LNCaP clone FGC (cell line): ENCODE results near the gene MARVELD2.
"Not testable (repeated sequence)": the region's sequence is repeated elsewhere in the genome, so short reads cannot be mapped to it uniquely, and the experiment has no call there.

ENCODE experiments used
- DNase-seq: peaks from one replicate; pipeline ENCODE4 v3.0.0-alpha.2; 2011; ENCODE audit warnings: low read depth
- H3K4me3 ChIP-seq: 2 replicates; pipeline ENCODE4 v1.5.1; 2011; ENCODE audit warnings: mild to moderate bottlenecking, low read depth, low read length, control low read depth
- TF ChIP-seq, protein P1 (sequence below): IDR thresholded peaks from 2 replicates; pipeline ENCODE4 v1.5.1; 2012; ENCODE audit warnings: mild to moderate bottlenecking; ENCODE audit not compliant: control insufficient read depth, insufficient read depth; ENCODE audit errors: extremely low read depth

The MARVELD2 gene

DNA sequence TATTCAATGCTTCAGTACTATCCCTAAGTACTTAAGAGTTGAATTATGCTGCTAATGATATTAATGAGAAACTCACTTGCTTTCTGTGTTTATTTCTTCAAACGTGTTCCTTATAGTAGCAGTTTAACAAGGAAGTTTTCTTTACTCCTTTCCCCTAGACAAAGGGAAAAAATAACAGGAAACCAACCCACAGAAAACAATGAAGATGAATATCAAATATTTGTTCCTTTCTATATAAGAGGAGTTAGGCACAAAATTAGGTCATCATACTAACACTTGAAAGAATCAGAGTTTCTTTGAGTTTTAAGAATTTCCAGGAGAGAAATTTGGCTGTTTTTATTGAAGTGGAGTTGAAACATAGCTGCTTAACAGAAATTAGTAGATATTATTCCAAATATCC lies 62.3 kb downstream of the MARVELD2 start:
- no peak overlapping the region for H3K4me3 ChIP-seq
- TF ChIP-seq, protein P1, sequence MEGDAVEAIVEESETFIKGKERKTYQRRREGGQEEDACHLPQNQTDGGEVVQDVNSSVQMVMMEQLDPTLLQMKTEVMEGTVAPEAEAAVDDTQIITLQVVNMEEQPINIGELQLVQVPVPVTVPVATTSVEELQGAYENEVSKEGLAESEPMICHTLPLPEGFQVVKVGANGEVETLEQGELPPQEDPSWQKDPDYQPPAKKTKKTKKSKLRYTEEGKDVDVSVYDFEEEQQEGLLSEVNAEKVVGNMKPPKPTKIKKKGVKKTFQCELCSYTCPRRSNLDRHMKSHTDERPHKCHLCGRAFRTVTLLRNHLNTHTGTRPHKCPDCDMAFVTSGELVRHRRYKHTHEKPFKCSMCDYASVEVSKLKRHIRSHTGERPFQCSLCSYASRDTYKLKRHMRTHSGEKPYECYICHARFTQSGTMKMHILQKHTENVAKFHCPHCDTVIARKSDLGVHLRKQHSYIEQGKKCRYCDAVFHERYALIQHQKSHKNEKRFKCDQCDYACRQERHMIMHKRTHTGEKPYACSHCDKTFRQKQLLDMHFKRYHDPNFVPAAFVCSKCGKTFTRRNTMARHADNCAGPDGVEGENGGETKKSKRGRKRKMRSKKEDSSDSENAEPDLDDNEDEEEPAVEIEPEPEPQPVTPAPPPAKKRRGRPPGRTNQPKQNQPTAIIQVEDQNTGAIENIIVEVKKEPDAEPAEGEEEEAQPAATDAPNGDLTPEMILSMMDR, result no peak
- no peak for DNase-seq

DNA sequence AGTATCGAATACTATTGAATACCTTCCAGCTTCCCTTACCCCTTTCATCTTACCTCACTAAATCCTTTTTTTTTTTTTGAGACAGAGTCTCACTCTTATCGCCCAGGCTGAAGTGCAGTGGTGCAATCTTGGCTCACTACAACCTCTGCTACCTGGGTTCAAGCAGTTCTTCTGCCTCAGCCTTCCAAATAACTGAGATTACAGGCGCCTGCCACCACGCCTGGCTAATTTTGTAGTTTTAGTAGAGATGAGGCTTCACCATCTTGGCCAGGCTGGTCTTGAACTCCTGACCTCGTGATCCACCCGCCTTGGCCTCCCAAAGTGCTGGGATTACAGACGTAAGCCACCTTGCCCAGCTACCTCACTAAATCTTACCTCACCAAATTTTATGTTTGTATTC lies 63.4 kb downstream of the MARVELD2 start:
- H3K4me3 ChIP-seq, DNase-seq: not testable (repeated sequence)

DNA sequence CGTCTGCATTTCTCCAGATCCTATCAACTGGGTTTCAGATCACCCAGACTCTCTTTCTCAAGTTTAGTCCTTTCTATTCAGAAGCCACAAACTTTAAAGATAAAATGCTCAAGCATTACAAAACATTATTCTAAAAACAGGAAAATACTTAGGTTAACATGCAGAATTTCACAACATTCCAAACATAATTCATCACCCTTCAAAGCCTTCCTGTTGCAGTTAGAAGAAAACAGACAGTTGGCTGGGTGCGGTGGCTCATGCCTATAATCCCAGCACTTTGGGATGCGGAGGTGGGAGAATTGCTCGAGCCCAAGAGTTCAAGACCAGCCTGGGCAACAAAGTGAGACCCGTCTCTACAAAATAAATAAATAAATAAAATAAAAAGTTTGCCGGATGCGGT lies 70.0 kb downstream of the MARVELD2 start:
- H3K4me3 ChIP-seq, result no peak overlapping the region
- TF ChIP-seq, protein P1, result no peak
- DNase-seq, result no peak

DNA sequence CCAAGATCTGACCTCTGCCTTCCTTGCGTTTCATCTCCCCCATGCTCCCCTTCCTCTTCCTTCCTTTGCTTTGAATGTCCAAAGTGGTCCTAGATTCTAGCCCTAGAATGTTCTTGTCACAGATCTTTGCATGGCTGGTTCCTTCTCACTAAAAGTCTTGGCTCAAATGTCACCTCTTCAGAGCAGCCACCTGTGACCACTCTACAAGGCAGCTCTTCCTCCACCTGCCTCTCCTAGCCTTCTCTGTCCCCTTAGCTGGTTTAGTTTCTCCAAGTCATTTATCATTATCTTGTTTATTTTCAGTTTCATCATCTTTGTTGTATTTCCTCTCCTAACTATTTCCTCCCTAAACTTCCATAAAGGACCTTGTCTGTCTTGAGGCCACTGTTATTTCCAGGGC lies 70.6 kb downstream of the MARVELD2 start:
- H3K4me3 ChIP-seq, result no peak overlapping the region
- TF ChIP-seq, protein P1, result no peak
- no peak for DNase-seq

DNA sequence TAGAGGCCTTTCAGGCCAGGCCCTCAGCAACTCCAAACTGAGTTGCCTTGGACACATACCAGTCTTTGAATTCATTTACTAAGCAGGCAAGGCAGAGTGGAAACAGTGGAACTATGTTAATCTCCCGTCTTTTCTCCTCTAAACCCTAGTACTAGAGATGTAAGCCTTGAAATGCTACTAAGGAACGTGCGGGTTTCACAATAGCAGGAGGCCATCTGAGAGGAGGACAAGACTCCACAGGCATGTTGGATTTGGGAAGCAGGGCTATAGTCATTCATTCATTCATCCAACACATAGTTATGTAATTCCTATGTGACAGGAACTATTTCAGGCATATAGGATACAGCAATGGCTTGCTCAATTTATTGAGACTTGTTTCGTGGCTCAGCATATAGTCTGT lies 74.3 kb downstream of the MARVELD2 start:
- no peak for DNase-seq
- no peak overlapping the region for H3K4me3 ChIP-seq
- TF ChIP-seq, protein P1, result no peak

DNA sequence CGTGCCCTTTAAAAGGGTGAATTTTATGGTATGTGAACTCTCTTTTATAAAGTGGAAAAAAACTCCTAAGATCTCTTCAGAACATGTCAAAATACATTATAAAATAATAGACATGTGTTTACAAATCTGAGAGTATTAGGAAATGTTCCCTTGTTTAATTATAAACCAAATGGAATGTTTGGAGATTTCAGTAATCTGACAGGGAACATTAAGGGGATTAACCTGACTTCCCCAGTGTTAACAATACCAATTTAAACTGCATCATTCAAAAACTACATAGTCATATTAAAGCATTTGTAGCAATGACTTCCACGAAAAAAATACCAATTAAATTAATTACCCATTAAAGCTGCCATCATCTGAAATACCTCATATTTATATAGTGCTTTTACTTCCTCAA lies 76.1 kb downstream of the MARVELD2 start:
- H3K4me3 ChIP-seq, result peak overlapping the region; percentile 93; the same call in 1 of the 2 replicates
- TF ChIP-seq, protein P1, result no peak

DNA sequence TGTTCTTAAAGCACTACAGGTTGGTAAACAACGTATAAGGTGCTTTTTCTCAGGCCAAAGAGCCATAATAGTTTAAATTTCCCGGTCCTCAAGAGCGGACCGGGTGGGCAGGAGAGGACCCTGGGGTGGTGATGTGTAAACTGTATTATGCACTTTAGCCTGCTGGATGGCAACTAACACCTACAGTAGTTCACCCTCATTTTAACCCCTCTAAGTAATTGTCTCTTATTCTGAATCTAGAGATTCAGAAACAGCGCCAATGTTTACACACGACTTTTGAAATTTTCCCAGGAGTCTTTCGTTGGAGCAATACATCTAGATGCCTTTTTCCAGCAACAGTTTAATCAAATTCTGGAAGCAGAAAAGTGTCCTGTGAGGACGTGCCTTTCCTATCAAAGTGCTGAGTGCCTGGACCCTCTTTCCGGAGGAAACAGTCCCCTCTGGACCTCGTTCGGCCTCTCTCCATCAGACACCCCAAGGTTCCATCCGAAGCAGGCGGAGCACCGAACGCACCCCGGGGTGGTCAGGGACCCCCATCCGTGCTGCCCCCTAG lies 77.0 kb downstream of the MARVELD2 start:
- DNase-seq, result no peak
- TF ChIP-seq, protein P1, result no peak
- H3K4me3 ChIP-seq, result peak overlapping the region; percentile 93

More for the DNA sequence above, 76.1 kb downstream of the MARVELD2 start:
- DNase-seq, result no peak
